H1 (cell line): ENCODE data around the gene YPEL5. TPM values are rescaled to one million over a fixed set of nuclear protein-coding genes. Genes with fewer than 3 reads are reported as not detected.

Source experiments
- CTCF ChIA-PET: fragments of 300-600 bp; sonication (Branson Sonifier 250); formaldehyde crosslinking; loops from one replicate; lab custom pipeline; 2021; ENCODE audit not compliant: partially characterized antibody; lab: Charles Lee
- POLR2A ChIA-PET: fragments of 300-600 bp; sonication (Branson Sonifier 250); formaldehyde crosslinking; loops from one replicate; lab custom pipeline; 2021; ENCODE audit warnings: inconsistent platforms; ENCODE audit not compliant: partially characterized antibody; lab: Charles Lee
- DNase-seq, 2 experiments: peaks; one replicate each; pipeline versions ENCODE4 v3.0.0 to v3.0.0-alpha.2; 2010 to 2022; ENCODE audit warnings: low spot score in 2 of 2, low read depth in 1 of 2, mixed read lengths in 1 of 2
- FAIRE-seq: peaks from 2 replicates; lab custom pipeline; 2011; peaks lifted over from hg19 to GRCh38; lab: Jason Lieb, UNC
- H2AFZ ChIP-seq: 2 replicates; pipeline ENCODE4 v1.8.1; 2012; ENCODE audit warnings: low read length, inconsistent platforms
- H2AK5ac ChIP-seq: 2 replicates; pipeline ENCODE4 v1.6.1; 2013; ENCODE audit warnings: low read depth, low read length
- H2BK120ac ChIP-seq: replicated peaks from 2 replicates; pipeline ENCODE3; 2013; ENCODE audit warnings: low read depth, low read length, inconsistent platforms
- H2BK12ac ChIP-seq: 2 replicates; pipeline ENCODE4 v1.6.1; 2013; ENCODE audit warnings: low read depth, low read length
- H2BK15ac ChIP-seq: 2 replicates; pipeline ENCODE4 v1.6.1; 2013; ENCODE audit warnings: low read length
- H2BK20ac ChIP-seq: 2 replicates; pipeline ENCODE4 v1.6.1; 2013; ENCODE audit warnings: low read length
- H2BK5ac ChIP-seq: 2 replicates; pipeline ENCODE4 v1.6.1; 2013; ENCODE audit warnings: low read depth, low read length
- H3K14ac ChIP-seq: 2 replicates; pipeline ENCODE4 v1.6.1; 2013; ENCODE audit warnings: inconsistent platforms; ENCODE audit not compliant: insufficient read length
- H3K18ac ChIP-seq: 2 replicates; pipeline ENCODE4 v1.6.1; 2013; ENCODE audit warnings: low read length; ENCODE audit errors: extremely low read depth
- H3K23ac ChIP-seq: 2 replicates; pipeline ENCODE4 v1.6.1; 2013; ENCODE audit warnings: inconsistent platforms; ENCODE audit not compliant: insufficient read length
- H3K23me2 ChIP-seq: 2 replicates; pipeline ENCODE4 v1.6.1; 2013; ENCODE audit warnings: low read depth, low read length
- H3K27ac ChIP-seq: 2 replicates; pipeline ENCODE4 v1.6.1; 2011; ENCODE audit warnings: low read depth, low read length, inconsistent platforms
- H3K27me3 ChIP-seq, 4 experiments: replicated peaks in 1 of 4; 1 replicate in 1 of 4; 2 replicates in 3 of 4; pipeline versions ENCODE4 v1.6.1 to v1.8.1; 2011 to 2013; ENCODE audit warnings: low read length in 3 of 4, mild to moderate bottlenecking in 3 of 4, inconsistent platforms in 2 of 4, mixed read lengths in 2 of 4, moderate library complexity in 1 of 4; ENCODE audit not compliant: control insufficient read depth in 3 of 4, insufficient read depth in 3 of 4; ENCODE audit errors: extremely low read depth in 1 of 4
- H3K36me3 ChIP-seq, 4 experiments: 2 replicates each; pipeline versions ENCODE4 v1.6.1 to v1.8.1; 2011 to 2013; ENCODE audit warnings: mild to moderate bottlenecking in 4 of 4, low read length in 3 of 4, moderate library complexity in 2 of 4, control low read depth in 1 of 4, inconsistent platforms in 1 of 4; ENCODE audit not compliant: insufficient read depth in 4 of 4, control insufficient read depth in 2 of 4
- H3K4ac ChIP-seq: replicated peaks from 2 replicates; pipeline ENCODE3; 2013; ENCODE audit warnings: low read length, low read depth, mixed read lengths, inconsistent platforms; ENCODE audit not compliant: insufficient read length
- H3K4me1 ChIP-seq, 4 experiments: replicated peaks in 1 of 4; 1 replicate in 1 of 4; 2 replicates in 3 of 4; pipeline versions ENCODE4 v1.6.1 to v1.8.1; 2011 to 2013; ENCODE audit warnings: low read length in 3 of 4, inconsistent platforms in 2 of 4, mixed read lengths in 1 of 4; ENCODE audit not compliant: insufficient read depth in 4 of 4, control insufficient read depth in 3 of 4
- H3K4me2 ChIP-seq, 2 experiments: 2 replicates each; pipeline versions ENCODE4 v1.6.1 to v1.8.1; 2011 to 2013; ENCODE audit warnings: low read depth in 2 of 2, low read length in 2 of 2, control low read depth in 1 of 2, inconsistent platforms in 1 of 2, mild to moderate bottlenecking in 1 of 2; ENCODE audit not compliant: insufficient read depth in 1 of 2
- H3K4me3 ChIP-seq, 4 experiments: fragments of 200-600, 300-600 bp in 1 of 4; sonication (generic), shearing (Covaris generic), sonication (Bioruptor Twin) in 1 of 4; 2 replicates each; pipeline versions ENCODE4 v1.5.1 to v1.8.1; 2011 to 2016; ENCODE audit warnings: low read length in 4 of 4, low read depth in 3 of 4, control low read depth in 2 of 4, inconsistent platforms in 2 of 4, mild to moderate bottlenecking in 2 of 4, mixed read lengths in 1 of 4, moderate library complexity in 1 of 4; ENCODE audit not compliant: insufficient read depth in 2 of 4; ENCODE audit errors: extremely low read depth in 1 of 4
- H3K56ac ChIP-seq: replicated peaks from 2 replicates; pipeline ENCODE3; 2013; ENCODE audit warnings: low read depth, mild to moderate bottlenecking, mixed read lengths, low read length, inconsistent platforms; ENCODE audit not compliant: insufficient read length
- H3K79me1 ChIP-seq: 2 replicates; pipeline ENCODE4 v1.6.1; 2013; ENCODE audit warnings: low read depth, low read length, control low read depth
- H3K79me2 ChIP-seq, 2 experiments: 2 replicates each; pipeline versions ENCODE4 v1.6.1 to v1.8.1; 2012 to 2013; ENCODE audit warnings: low read length in 2 of 2, mild to moderate bottlenecking in 2 of 2, inconsistent platforms in 1 of 2; ENCODE audit not compliant: insufficient read depth in 2 of 2, control insufficient read depth in 1 of 2
- H3K9ac ChIP-seq, 4 experiments: replicated peaks in 1 of 4; 1 replicate in 1 of 4; 2 replicates in 3 of 4; pipeline versions ENCODE4 v1.6.1 to v1.8.1; 2011 to 2013; ENCODE audit warnings: low read depth in 3 of 4, low read length in 3 of 4, control low read depth in 2 of 4, mild to moderate bottlenecking in 2 of 4, moderate library complexity in 2 of 4, inconsistent platforms in 1 of 4; ENCODE audit errors: extremely low read depth in 1 of 4
- H3K9me3 ChIP-seq, 2 experiments: 2 replicates each; pipeline versions ENCODE4 v1.6.1 to v1.8.1; 2012 to 2013; ENCODE audit warnings: mild to moderate bottlenecking in 2 of 2, moderate library complexity in 2 of 2, control low read depth in 1 of 2, inconsistent platforms in 1 of 2, low read depth in 1 of 2, low read length in 1 of 2, mixed read lengths in 1 of 2; ENCODE audit not compliant: insufficient read depth in 2 of 2
- H4K20me1 ChIP-seq, 2 experiments: replicated peaks in 1 of 2; 2 replicates each; pipeline versions ENCODE3 to v1.8.1; 2011 to 2013; ENCODE audit warnings: inconsistent platforms in 2 of 2, low read length in 2 of 2, mild to moderate bottlenecking in 1 of 2; ENCODE audit not compliant: insufficient read depth in 2 of 2, control insufficient read depth in 1 of 2
- H4K5ac ChIP-seq: 2 replicates; pipeline ENCODE4 v1.6.1; 2013; ENCODE audit warnings: low read length, low read depth, mixed read lengths, inconsistent platforms; ENCODE audit not compliant: insufficient read length
- H4K8ac ChIP-seq: 2 replicates; pipeline ENCODE4 v1.8.0; 2013; ENCODE audit warnings: mild to moderate bottlenecking, moderate library complexity, low read length, inconsistent platforms; ENCODE audit not compliant: insufficient read depth; ENCODE audit errors: extremely low read depth
- H4K91ac ChIP-seq: replicated peaks from 2 replicates; pipeline ENCODE3; 2013; ENCODE audit warnings: low read length, mixed read lengths, inconsistent platforms; ENCODE audit not compliant: insufficient read length
- BACH1 ChIP-seq: IDR thresholded peaks from 2 replicates; pipeline ENCODE4 v1.6.1; 2012; ENCODE audit warnings: low read length, improper control_type of control experiment
- EGR1 ChIP-seq: IDR thresholded peaks from 2 replicates; pipeline ENCODE4 v1.6.1; 2011; ENCODE audit warnings: low read depth, low read length, borderline replicate concordance
- EP300 ChIP-seq, 2 experiments: IDR thresholded peaks; 1 replicate in 1 of 2; 2 replicates in 1 of 2; pipeline ENCODE4 v1.6.1; 2011 to 2012; ENCODE audit warnings: low read depth in 2 of 2, low read length in 2 of 2, mild to moderate bottlenecking in 2 of 2, borderline replicate concordance in 1 of 2, inconsistent platforms in 1 of 2, moderate library complexity in 1 of 2
- NRF1 ChIP-seq: IDR thresholded peaks from 2 replicates; pipeline ENCODE4 v1.6.1; 2011; ENCODE audit warnings: mild to moderate bottlenecking, low read depth, low read length, improper control_type of control experiment
- POLR2A ChIP-seq, 2 experiments: IDR thresholded peaks; 1 replicate in 1 of 2; 2 replicates in 1 of 2; pipeline ENCODE4 v1.6.1; 2011; ENCODE audit warnings: low read depth in 2 of 2, low read length in 2 of 2, mild to moderate bottlenecking in 2 of 2; ENCODE audit errors: control extremely low read depth in 1 of 2
- SP4 ChIP-seq: IDR thresholded peaks from 2 replicates; pipeline ENCODE4 v1.6.1; 2012; ENCODE audit warnings: low read length, inconsistent platforms
- TBP ChIP-seq: IDR thresholded peaks from 2 replicates; pipeline ENCODE4 v1.6.1; 2011; ENCODE audit warnings: low read depth, low read length, improper control_type of control experiment
- TEAD4 ChIP-seq: IDR thresholded peaks from 2 replicates; pipeline ENCODE4 v1.6.1; 2012; ENCODE audit warnings: low read depth, low read length, inconsistent platforms, mixed read lengths
- USF2 ChIP-seq: IDR thresholded peaks from 2 replicates; pipeline ENCODE4 v1.6.1; 2011; ENCODE audit warnings: low read length, improper control_type of control experiment
- ZNF274 ChIP-seq: IDR thresholded peaks from 2 replicates; pipeline ENCODE4 v1.7.0; 2012; ENCODE audit warnings: low read length, borderline replicate concordance; ENCODE audit errors: extremely low read depth
- WGBS, 2 experiments: shearing (Covaris generic) in 1 of 2; methylation state at CpG; one replicate each; pipeline versions ENCODE4 v1.1.6 to v1.1.7; 2013 to 2015; ENCODE audit warnings: low lambda C conversion rate in 2 of 2, mixed read lengths in 2 of 2, inconsistent platforms in 1 of 2, low coverage in 1 of 2, missing lambda C conversion rate in 1 of 2; ENCODE audit not compliant: insufficient replicate concordance in 2 of 2, insufficient coverage in 1 of 2, insufficient read length in 1 of 2; ENCODE audit errors: extremely low coverage in 1 of 2, missing lambda C conversion rate in 1 of 2; 5-methylcytosine and 5-hydroxymethylcytosine counted together
- polyA plus RNA-seq, 7 experiments: library from polyadenylated mRNA; depleted of rRNA in 3 of 7; stranded (reverse) in 5 of 7; unstranded in 2 of 7; fragments of >200 nt in 5 of 7; fragments of 200-250 nt in 2 of 7; gene quantifications; 1 replicate in 5 of 7; 2 replicates in 1 of 7; 4 replicates in 1 of 7; pipeline versions ENCODE4 v1.2.1 to v1.2.3, GENCODE V29; 2011 to 2013; ENCODE audit warnings: missing spikeins in 2 of 7, mixed read lengths in 2 of 7
- total RNA-seq: library from RNA; stranded (reverse); fragmentation: NEBNext Ultra II Directional; extraction: Animal tissue kit (Norgen Biotek cat#: 25700); gene quantifications from 2 replicates; pipeline ENCODE4 v1.2.1, GENCODE V29; 2021

Gene YPEL5
- total and polyA plus RNA-seq, 2 of the 8 experiments (the other 6 are each of a cell fraction or from before 2014, with no cell fraction given) = 18.5 to 28.0 TPM

GRCh38 chr2:30108851-30109250, 38.0 kb upstream of the YPEL5 start:
- H3K23ac ChIP-seq = no peak overlapping the region
- no peak overlapping the region for H3K14ac ChIP-seq
- no peaks in the 10 kb centered on the region for H3K27me3 ChIP-seq
- no peak overlapping the region for H3K18ac ChIP-seq
- peaks cover 0 to 3% (median 0%) of the 10 kb centered on the region in 4 experiments; a peak in 2 of 7 replicates for H3K4me1 ChIP-seq
- H2BK120ac ChIP-seq = no peak overlapping the region
- no peaks in the 10 kb centered on the region for H3K9me3 ChIP-seq
- no peak overlapping the region for H3K27ac ChIP-seq
- H2AK5ac ChIP-seq = no peak overlapping the region
- no peaks in the 10 kb centered on the region for H4K20me1 ChIP-seq
- no peaks in the 10 kb centered on the region for H3K36me3 ChIP-seq
- H3K79me2 ChIP-seq = no peaks in the 10 kb centered on the region
- no peak overlapping the region for H3K56ac ChIP-seq
- DNase-seq = no peak
- no peak overlapping the region for H2AFZ ChIP-seq
- no peaks in the 10 kb centered on the region for H3K23me2 ChIP-seq
- H3K79me1 ChIP-seq = no peaks in the 10 kb centered on the region
- H4K8ac ChIP-seq = no peak overlapping the region
- CTCF ChIA-PET = interaction anchor here (0.8 to 1.3 kb wide), 2 partner anchors 19 to 41 kb away, joined by 3 read pairs; no protein-coding TSS in a partner anchor
- H4K5ac ChIP-seq = no peak overlapping the region
- TF ChIP-seq SP4 (no peak), ZNF274 (no peak), NRF1 (no peak), BACH1 (no peak), EP300 (IDR thresholded peaks at IDR 0.05; ENCODE audit: borderline replicate concordance in 1 of 2, low read depth in 2 of 2, low read length in 2 of 2) (no peak), POLR2A (IDR thresholded peaks at IDR 0.05; ENCODE audit: control extremely low read depth in 1 of 2, low read depth in 2 of 2, low read length in 2 of 2) (no peak), EGR1 (no peak), USF2 (no peak), TBP (no peak), TEAD4 (no peak)
- TF ChIP-seq, all 59 proteins: peak for 0
- Histone ChIP-seq H2BK15ac (no peak overlapping the region), H2BK20ac (no peak overlapping the region), H3K4me2 (no peak overlapping the region), H3K9ac (no peak overlapping the region), H3K4me3 (no peak overlapping the region), H2BK12ac (no peak overlapping the region), H3K4ac (no peak overlapping the region), H4K91ac (no peak overlapping the region), H2BK5ac (no peak overlapping the region)
- WGBS, 2 experiments = 88% methylated on average over 5 of the region's 5 CpGs; no CpG with 5 or more reads in 1 of the 2 experiments
- FAIRE-seq = no peak
- POLR2A ChIA-PET = no interaction called here
